Activated T-cell treated with anti-CD3 and anti-CD28 coated beads for 24 hours (primary cell): Measurements from ENCODE around the gene USP53.
"Not testable (repeated sequence)": the region's sequence is repeated elsewhere in the genome, so short reads cannot be mapped to it uniquely, and the experiment has no call there.

ENCODE experiments used
- DNase-seq: peaks from one replicate; pipeline ENCODE4 v3.0.0-alpha.2; 2020; ENCODE audit warnings: low read depth

The USP53 gene

GRCh38 chr4:119315036-119315435 lies 102.5 kb downstream of the USP53 start:
- no peak for DNase-seq

- no peak for DNase-seq
Observed at GRCh38 chr4:119317990-119318389, 105.5 kb downstream of the USP53 start.

GRCh38 chr4:119321921-119322687 lies 109.6 kb downstream of the USP53 start, which contains the start of gene FABP2:
Gene FABP2, minus strand, starts transcription at chr4:119322138. Its CDS starts 36 bp downstream, at chr4:119322102.
- no peak for DNase-seq

GRCh38 chr4:119328695-119329094 lies 116.2 kb downstream of the USP53 start:
- DNase-seq = no peak

- DNase-seq = no peak
Observed at GRCh38 chr4:119329835-119330620, 117.5 kb downstream of the USP53 start.

- DNase-seq = not testable (repeated sequence)
Observed at GRCh38 chr4:119336332-119336979, 123.9 kb downstream of the USP53 start.

- DNase-seq = no peak
Observed at GRCh38 chr4:119337010-119337409, 124.5 kb downstream of the USP53 start.

GRCh38 chr4:119339895-119340294 lies 127.4 kb downstream of the USP53 start:
- DNase-seq = not testable (repeated sequence)

GRCh38 chr4:119343293-119343692 lies 130.8 kb downstream of the USP53 start:
- DNase-seq = not testable (repeated sequence)
